ENCODE measurements around the gene KRTAP4-3. TPM values are rescaled to one million over a fixed set of nuclear protein-coding genes. Genes with fewer than 3 reads are reported as not detected.
A peak's percentile ranks its signal among the peaks of the same experiment; 100 is the strongest.

The KRTAP4-3 gene
- total RNA-seq, 1 experiment from 2014 or later = not detected

DNA sequence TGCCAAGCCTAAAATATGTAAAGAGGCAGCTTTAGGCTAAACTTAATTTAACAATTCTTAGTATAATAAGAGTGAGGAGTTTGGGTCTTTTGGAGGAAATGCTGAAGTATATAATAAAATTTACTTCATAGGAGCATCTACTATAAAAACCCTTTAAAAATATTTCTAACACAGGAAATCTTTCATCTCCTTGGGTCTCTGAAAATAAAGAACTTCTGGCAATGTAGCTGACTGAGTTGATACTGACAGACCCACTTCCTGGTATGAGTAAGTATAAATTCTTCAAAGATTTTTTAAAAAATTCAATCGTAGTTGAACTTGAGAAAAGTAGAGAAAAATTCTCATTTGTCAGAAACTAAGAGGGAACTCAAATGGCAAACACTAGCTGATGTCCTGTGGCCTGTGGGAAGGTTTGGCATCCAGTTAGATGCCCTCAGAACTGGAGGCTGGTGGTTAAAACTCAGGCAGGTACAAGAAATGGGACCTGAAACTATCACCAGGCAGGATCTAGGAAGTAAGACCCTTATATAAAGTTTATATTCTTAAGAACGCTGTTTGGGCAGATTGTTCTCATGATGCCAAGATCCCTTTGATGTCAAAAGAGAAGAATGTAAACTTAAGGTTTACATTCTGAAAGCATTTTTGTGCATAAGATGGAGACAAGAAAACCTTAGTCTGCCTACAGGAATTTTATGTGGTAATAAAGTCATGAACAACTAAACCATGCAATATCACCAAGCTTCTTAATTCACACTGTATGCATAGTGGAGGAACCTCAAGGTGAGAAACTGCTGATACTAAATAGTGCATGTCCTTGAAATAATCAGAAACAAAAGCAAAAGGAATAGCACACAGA lies 33.9 kb downstream of the KRTAP4-3 start:
- Mint-ChIP-seq H3K36me3 (ENCODE audit: insufficient read depth, unreplicated experiment) (no peaks in the 10 kb centered on the region), H3K27me3 (ENCODE audit: unreplicated experiment) (no peaks in the 10 kb centered on the region), H3K27ac (ENCODE audit: unreplicated experiment) (peak overlapping the region; percentile 24), H3K9me3 (ENCODE audit: low read depth, unreplicated experiment) (peaks cover 9% of the 10 kb centered on the region), H3K4me3 (ENCODE audit: low read depth, unreplicated experiment) (no peak overlapping the region), H3K4me1 (ENCODE audit: low read depth, unreplicated experiment) (peaks cover 44% of the 10 kb centered on the region)
- DNase-seq = no peak
- CTCF ChIA-PET = no interaction called here
- TF ChIP-seq, protein P1, sequence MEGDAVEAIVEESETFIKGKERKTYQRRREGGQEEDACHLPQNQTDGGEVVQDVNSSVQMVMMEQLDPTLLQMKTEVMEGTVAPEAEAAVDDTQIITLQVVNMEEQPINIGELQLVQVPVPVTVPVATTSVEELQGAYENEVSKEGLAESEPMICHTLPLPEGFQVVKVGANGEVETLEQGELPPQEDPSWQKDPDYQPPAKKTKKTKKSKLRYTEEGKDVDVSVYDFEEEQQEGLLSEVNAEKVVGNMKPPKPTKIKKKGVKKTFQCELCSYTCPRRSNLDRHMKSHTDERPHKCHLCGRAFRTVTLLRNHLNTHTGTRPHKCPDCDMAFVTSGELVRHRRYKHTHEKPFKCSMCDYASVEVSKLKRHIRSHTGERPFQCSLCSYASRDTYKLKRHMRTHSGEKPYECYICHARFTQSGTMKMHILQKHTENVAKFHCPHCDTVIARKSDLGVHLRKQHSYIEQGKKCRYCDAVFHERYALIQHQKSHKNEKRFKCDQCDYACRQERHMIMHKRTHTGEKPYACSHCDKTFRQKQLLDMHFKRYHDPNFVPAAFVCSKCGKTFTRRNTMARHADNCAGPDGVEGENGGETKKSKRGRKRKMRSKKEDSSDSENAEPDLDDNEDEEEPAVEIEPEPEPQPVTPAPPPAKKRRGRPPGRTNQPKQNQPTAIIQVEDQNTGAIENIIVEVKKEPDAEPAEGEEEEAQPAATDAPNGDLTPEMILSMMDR (IDR thresholded peaks at IDR 0.05; ENCODE audit: unreplicated experiment) = no peak
- intact Hi-C loops (cut with micrococcal nuclease; ENCODE audit: unreplicated experiment) = loop anchor here (5.0 kb wide), 1 partner anchor 177 kb away; no protein-coding TSS in a partner anchor
- no TSS peak for BruUV-seq (replicated peaks)

DNA sequence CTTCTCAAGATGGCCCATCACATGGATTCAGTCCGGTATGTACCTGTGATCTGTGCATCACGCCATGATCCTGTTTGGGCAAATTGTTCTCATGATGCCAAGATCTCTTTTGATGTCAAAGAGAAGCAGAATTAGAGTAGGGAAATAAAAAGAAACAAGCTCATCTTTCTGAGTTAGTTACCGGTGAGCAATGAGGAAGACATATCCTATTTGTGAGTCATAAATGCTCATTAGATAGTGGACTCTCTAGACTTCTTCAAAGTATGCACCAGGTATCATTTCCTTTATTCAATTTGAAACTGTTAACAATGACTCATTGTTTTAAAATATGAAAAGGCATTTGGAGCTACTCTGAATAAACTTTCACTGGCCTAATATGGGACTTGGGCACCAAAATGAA lies 36.0 kb downstream of the KRTAP4-3 start:
- peaks cover 44% of the 10 kb centered on the region for H3K4me1 Mint-ChIP-seq (ENCODE audit: low read depth, unreplicated experiment)
- peaks cover 4% of the 10 kb centered on the region for H3K9me3 Mint-ChIP-seq (ENCODE audit: low read depth, unreplicated experiment)
- intact Hi-C loops (cut with micrococcal nuclease; ENCODE audit: unreplicated experiment) = loop anchor here (5.0 kb wide), 1 partner anchor 175 kb away; no protein-coding TSS in a partner anchor
- no peaks in the 10 kb centered on the region for H3K36me3 Mint-ChIP-seq (ENCODE audit: insufficient read depth, unreplicated experiment)
- no peak for DNase-seq
- no peak overlapping the region for H3K4me3 Mint-ChIP-seq (ENCODE audit: low read depth, unreplicated experiment)
- TF ChIP-seq, protein P1 (IDR thresholded peaks at IDR 0.05; ENCODE audit: unreplicated experiment) = no peak
- CTCF ChIA-PET = interaction anchor here (0.5 to 1.5 kb wide), 9 partner anchors 9 to 992 kb away, joined by 3 to 8 read pairs (median 3); partner anchors contain the start of genes CASC3 and KRTAP4-6
- no peaks in the 10 kb centered on the region for H3K27me3 Mint-ChIP-seq (ENCODE audit: unreplicated experiment)
- peak overlapping the region; percentile 57 for H3K27ac Mint-ChIP-seq (ENCODE audit: unreplicated experiment)
- BruUV-seq (replicated peaks) = no TSS peak

DNA sequence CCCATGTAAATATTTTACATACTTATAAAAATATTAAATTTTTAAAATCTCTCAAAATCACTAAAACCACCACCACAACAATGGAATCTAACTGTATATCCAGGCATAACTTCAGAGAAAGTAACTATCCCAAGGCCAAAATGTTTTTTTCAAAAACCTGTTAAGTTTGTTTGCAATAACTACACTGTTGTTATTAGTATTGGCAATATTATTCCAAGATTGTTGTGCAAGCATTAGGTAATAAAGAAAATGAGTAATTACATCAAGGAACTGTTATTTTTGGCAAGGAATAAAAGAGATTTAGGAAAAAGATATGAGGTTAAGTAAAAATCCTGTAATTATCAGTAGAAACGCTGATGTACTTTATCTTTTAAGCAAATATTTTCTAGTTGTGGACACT lies 40.6 kb downstream of the KRTAP4-3 start:
- Mint-ChIP-seq H3K27ac (ENCODE audit: unreplicated experiment) (no peak overlapping the region), H3K4me1 (ENCODE audit: low read depth, unreplicated experiment) (peaks cover 37% of the 10 kb centered on the region), H3K27me3 (ENCODE audit: unreplicated experiment) (no peaks in the 10 kb centered on the region), H3K36me3 (ENCODE audit: insufficient read depth, unreplicated experiment) (no peaks in the 10 kb centered on the region), H3K9me3 (ENCODE audit: low read depth, unreplicated experiment) (peaks cover 4% of the 10 kb centered on the region), H3K4me3 (ENCODE audit: low read depth, unreplicated experiment) (no peak overlapping the region)
- intact Hi-C loops (cut with micrococcal nuclease; ENCODE audit: unreplicated experiment) = no loop called here
- CTCF ChIA-PET = no interaction called here
- no TSS peak for BruUV-seq (replicated peaks)
- TF ChIP-seq, protein P1 (IDR thresholded peaks at IDR 0.05; ENCODE audit: unreplicated experiment) = no peak
- no peak for DNase-seq

DNA sequence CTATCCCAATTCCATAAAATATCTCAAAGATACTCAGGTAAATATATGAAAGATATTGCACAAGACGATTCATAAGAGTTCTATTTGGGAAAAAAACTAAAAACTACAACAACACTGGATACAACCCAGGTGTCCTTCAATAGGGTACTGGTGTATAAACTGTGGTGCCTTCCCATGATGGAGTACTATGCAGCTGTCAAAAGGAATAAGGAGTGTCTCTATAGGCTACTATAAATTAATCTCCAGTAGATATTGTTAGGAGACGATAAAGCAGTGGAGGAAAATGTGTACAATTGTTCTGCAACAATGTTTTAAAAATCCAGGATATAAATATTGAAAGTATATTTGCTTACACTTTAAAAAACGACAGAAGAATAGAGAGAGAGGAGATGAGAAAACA lies 41.6 kb downstream of the KRTAP4-3 start:
- CTCF ChIA-PET = interaction anchor here (0.6 kb wide), 1 partner anchor 38 kb away, joined by 3 read pairs; no protein-coding TSS in a partner anchor
- Mint-ChIP-seq H3K4me3 (ENCODE audit: low read depth, unreplicated experiment) (no peak overlapping the region), H3K27ac (ENCODE audit: unreplicated experiment) (no peak overlapping the region), H3K36me3 (ENCODE audit: insufficient read depth, unreplicated experiment) (no peaks in the 10 kb centered on the region), H3K27me3 (ENCODE audit: unreplicated experiment) (no peaks in the 10 kb centered on the region), H3K9me3 (ENCODE audit: low read depth, unreplicated experiment) (peaks cover 6% of the 10 kb centered on the region), H3K4me1 (ENCODE audit: low read depth, unreplicated experiment) (peaks cover 27% of the 10 kb centered on the region)
- DNase-seq = no peak
- intact Hi-C loops (cut with micrococcal nuclease; ENCODE audit: unreplicated experiment) = no loop called here
- no TSS peak for BruUV-seq (replicated peaks)
- TF ChIP-seq, protein P1 (IDR thresholded peaks at IDR 0.05; ENCODE audit: unreplicated experiment) = no peak
